Spleen (tissue), 11 donors: ENCODE results near the gene CD68. TPM values are rescaled to one million over a fixed set of nuclear protein-coding genes. Genes with fewer than 3 reads are reported as not detected.
A peak's percentile ranks its signal among the peaks of the same experiment; 100 is the strongest.

Source experiments
- DNase-seq: peaks from one replicate; pipeline ENCODE4 v3.0.0-alpha.2; 2020
- H3K27ac ChIP-seq, 8 donors: fragments of 200-600 bp; sonication (generic) in 7 of 8; 1 replicate in 4 of 8; 2 replicates in 4 of 8; pipeline versions ENCODE4 v1.5.0 to v1.8.0; 2016 to 2021; ENCODE audit warnings: inconsistent platforms in 4 of 8, mild to moderate bottlenecking in 4 of 8, moderate library complexity in 1 of 8
- H3K27me3 ChIP-seq, 7 donors: fragments of 200-600 bp; sonication (generic) in 6 of 7; replicated peaks in 1 of 7; 1 replicate in 4 of 7; 2 replicates in 3 of 7; pipeline versions ENCODE4 v1.5.0 to v1.8.0; 2016 to 2021; ENCODE audit warnings: inconsistent platforms in 3 of 7, mild to moderate bottlenecking in 1 of 7
- H3K36me3 ChIP-seq, 6 donors: fragments of 200-600 bp; sonication (generic) in 5 of 6; 1 replicate in 4 of 6; 2 replicates in 2 of 6; pipeline versions ENCODE4 v1.5.0 to v1.8.0; 2016 to 2021; ENCODE audit warnings: inconsistent platforms in 2 of 6
- H3K4me1 ChIP-seq, 6 donors: fragments of 200-600 bp; sonication (generic) in 5 of 6; 1 replicate in 3 of 6; 2 replicates in 3 of 6; pipeline versions ENCODE4 v1.5.0 to v1.8.0; 2016 to 2021; ENCODE audit warnings: inconsistent platforms in 3 of 6
- H3K4me3 ChIP-seq, 8 donors: fragments of 200-600 bp; sonication (generic) in 7 of 8; 1 replicate in 4 of 8; 2 replicates in 4 of 8; pipeline versions ENCODE4 v1.5.0 to v1.8.0; 2016 to 2021; ENCODE audit warnings: inconsistent platforms in 4 of 8, mild to moderate bottlenecking in 4 of 8, moderate library complexity in 2 of 8
- H3K9me3 ChIP-seq, 8 donors: fragments of 200-600 bp; sonication (generic) in 7 of 8; 1 replicate in 4 of 8; 2 replicates in 4 of 8; pipeline versions ENCODE4 v1.5.0 to v1.8.0; 2016 to 2021; ENCODE audit warnings: inconsistent platforms in 4 of 8
- POLR2A ChIP-seq, 3 donors: fragments of 450-650 bp; IDR thresholded peaks; one replicate each; pipeline ENCODE4 v1.5.1; 2017; ENCODE audit warnings: antibody characterized with exemption in 3 of 3, mild to moderate bottlenecking in 1 of 3
- POLR2AphosphoS5 ChIP-seq, 3 donors: sonication (generic); formaldehyde crosslinking; IDR thresholded peaks; one replicate each; pipeline ENCODE4 v1.5.1; 2017; ENCODE audit warnings: antibody characterized with exemption in 3 of 3
- WGBS, 5 donors: extraction: QIAGEN DNeasy Blood & Tissue Kit in 3 of 5; methylation state at CpG; one replicate each; pipeline versions ENCODE4 v1.1.5 to v1.1.7; 2013 to 2018; 5-methylcytosine and 5-hydroxymethylcytosine counted together
- intact Hi-C: fragments of 100-400 bp; cut with DNase I; formaldehyde crosslinking; loops from one replicate; pipeline ENCODE4 v1.15.0; 2023; ENCODE audit warnings: low total_unique reads
- polyA plus RNA-seq, 3 donors: library from polyadenylated mRNA; stranded (reverse); fragments of 200-250 nt; gene quantifications; one replicate each; pipeline ENCODE4 v1.2.1, GENCODE V29; 2013
- total RNA-seq, 7 donors: library from RNA; depleted of rRNA in 3 of 7; stranded (reverse); fragments of >200 nt in 3 of 7; fragmentation: NEBNext Ultra II Directional in 4 of 7; extraction: Animal tissue kit (Norgen Biotek cat#: 25700) in 4 of 7; gene quantifications; one replicate each; pipeline versions ENCODE4 v1.1.0 to v1.2.1, GENCODE V29; 2016 to 2021
- TF ChIP-seq, protein P1 (sequence below), 11 experiments: fragments of 200-600 bp in 7 of 11; fragments of 450-650 bp in 4 of 11; sonication (generic) in 4 of 11; IDR thresholded peaks in 8 of 11; conservative IDR thresholded peaks in 3 of 11; 1 replicate in 7 of 11; 2 replicates in 4 of 11; pipeline versions ENCODE4 v1.4.0 to v1.8.0; 2016 to 2021; ENCODE audit warnings: antibody characterized with exemption in 11 of 11, inconsistent platforms in 4 of 11, mild to moderate bottlenecking in 1 of 11
- donor health status: healthy with polysubstance abuse.
- donor health status: DM: no; HTN: no; CAD: no; lungs with moderate emphysema.
- donor health status: DM: no; HTN: no; CAD: no.
- donor health status: Bipolar disorder and iron deficiency.
- donor health status: healthy.
- donor health status: DM: no; HTN: no; CAD: no.
- donor health status: DM: yes; HTN: yes; CAD: no.

Gene CD68
- total and polyA plus RNA-seq, 10 donors, result 52.5 to 387 (median 223) TPM

- intact Hi-C loops, result no loop called here
- H3K27ac ChIP-seq, result peak overlapping the region in 3 of 8 donors; percentile 7 to 42 (median 16)
- no peaks in the 10 kb centered on the region for H3K27me3 ChIP-seq
- no peak for DNase-seq
- H3K4me3 ChIP-seq, result no peak overlapping the region
- 76 to 83% (median 78%) methylated on average over 10 of the region's 10 CpGs for WGBS, 5 donors
- peaks cover 23 to 98% (median 66%) of the 10 kb centered on the region in 6 donors for H3K4me1 ChIP-seq
- TF ChIP-seq POLR2A (IDR thresholded peaks at IDR 0.05), result no peak
- TF ChIP-seq POLR2AphosphoS5 (IDR thresholded peaks at IDR 0.05), result no peak
- TF ChIP-seq, protein P1, sequence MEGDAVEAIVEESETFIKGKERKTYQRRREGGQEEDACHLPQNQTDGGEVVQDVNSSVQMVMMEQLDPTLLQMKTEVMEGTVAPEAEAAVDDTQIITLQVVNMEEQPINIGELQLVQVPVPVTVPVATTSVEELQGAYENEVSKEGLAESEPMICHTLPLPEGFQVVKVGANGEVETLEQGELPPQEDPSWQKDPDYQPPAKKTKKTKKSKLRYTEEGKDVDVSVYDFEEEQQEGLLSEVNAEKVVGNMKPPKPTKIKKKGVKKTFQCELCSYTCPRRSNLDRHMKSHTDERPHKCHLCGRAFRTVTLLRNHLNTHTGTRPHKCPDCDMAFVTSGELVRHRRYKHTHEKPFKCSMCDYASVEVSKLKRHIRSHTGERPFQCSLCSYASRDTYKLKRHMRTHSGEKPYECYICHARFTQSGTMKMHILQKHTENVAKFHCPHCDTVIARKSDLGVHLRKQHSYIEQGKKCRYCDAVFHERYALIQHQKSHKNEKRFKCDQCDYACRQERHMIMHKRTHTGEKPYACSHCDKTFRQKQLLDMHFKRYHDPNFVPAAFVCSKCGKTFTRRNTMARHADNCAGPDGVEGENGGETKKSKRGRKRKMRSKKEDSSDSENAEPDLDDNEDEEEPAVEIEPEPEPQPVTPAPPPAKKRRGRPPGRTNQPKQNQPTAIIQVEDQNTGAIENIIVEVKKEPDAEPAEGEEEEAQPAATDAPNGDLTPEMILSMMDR (IDR thresholded peaks at IDR 0.05 in 8 of 11, conservative IDR thresholded peaks at IDR 0.05 in 3 of 11), result no peak
- H3K9me3 ChIP-seq, result no peaks in the 10 kb centered on the region
- peaks cover 0 to 42% (median 0%) of the 10 kb centered on the region in 6 donors for H3K36me3 ChIP-seq
Observed at GRCh38 chr17:7555320-7555948, 24.0 kb upstream of the CD68 start.

DNA sequence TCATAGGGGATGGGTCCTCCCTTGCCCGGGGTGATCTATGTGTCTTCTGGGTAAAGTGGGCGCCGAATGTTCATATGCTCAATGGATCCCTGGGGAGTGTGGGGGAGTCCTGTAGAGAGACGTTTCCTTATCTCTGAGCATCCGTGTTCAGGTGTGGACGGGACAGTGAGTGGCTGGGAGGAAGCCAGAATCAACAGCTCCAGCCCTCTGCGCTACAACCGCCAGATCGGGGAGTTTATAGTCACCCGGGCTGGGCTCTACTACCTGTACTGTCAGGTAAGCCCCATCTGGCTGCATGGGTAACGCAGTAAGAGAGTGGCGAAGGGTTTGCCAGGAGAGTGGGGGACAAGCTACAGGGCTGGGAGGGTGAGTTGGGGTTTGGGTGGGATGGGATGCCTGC lies 22.8 kb upstream of the CD68 start:
- no peak for TF ChIP-seq POLR2AphosphoS5 (IDR thresholded peaks at IDR 0.05)
- TF ChIP-seq, protein P1 (IDR thresholded peaks at IDR 0.05 in 8 of 11, conservative IDR thresholded peaks at IDR 0.05 in 3 of 11), result no peak
- no peak for TF ChIP-seq POLR2A (IDR thresholded peaks at IDR 0.05)
- H3K27me3 ChIP-seq, result no peaks in the 10 kb centered on the region
- H3K4me3 ChIP-seq, result no peak overlapping the region
- peaks cover 30 to 97% (median 69%) of the 10 kb centered on the region in 6 donors for H3K4me1 ChIP-seq
- H3K36me3 ChIP-seq, result peaks cover 0 to 30% (median 0%) of the 10 kb centered on the region in 6 donors
- no peaks in the 10 kb centered on the region for H3K9me3 ChIP-seq
- H3K27ac ChIP-seq, result peak overlapping the region in 5 of 8 donors; percentile 93 to 98 (median 95)
- intact Hi-C loops, result no loop called here
- WGBS, 5 donors, result 90 to 96% (median 91%) methylated on average over 12 of the region's 12 CpGs
- DNase-seq, result no peak

DNA sequence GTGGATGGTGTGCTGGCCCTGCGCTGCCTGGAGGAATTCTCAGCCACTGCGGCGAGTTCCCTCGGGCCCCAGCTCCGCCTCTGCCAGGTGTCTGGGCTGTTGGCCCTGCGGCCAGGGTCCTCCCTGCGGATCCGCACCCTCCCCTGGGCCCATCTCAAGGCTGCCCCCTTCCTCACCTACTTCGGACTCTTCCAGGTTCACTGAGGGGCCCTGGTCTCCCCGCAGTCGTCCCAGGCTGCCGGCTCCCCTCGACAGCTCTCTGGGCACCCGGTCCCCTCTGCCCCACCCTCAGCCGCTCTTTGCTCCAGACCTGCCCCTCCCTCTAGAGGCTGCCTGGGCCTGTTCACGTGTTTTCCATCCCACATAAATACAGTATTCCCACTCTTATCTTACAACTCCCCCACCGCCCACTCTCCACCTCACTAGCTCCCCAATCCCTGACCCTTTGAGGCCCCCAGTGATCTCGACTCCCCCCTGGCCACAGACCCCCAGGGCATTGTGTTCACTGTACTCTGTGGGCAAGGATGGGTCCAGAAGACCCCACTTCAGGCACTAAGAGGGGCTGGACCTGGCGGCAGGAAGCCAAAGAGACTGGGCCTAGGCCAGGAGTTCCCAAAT lies 22.2 kb upstream of the CD68 start:
- Histone ChIP-seq H3K4me1 (peaks cover 30 to 95% (median 66%) of the 10 kb centered on the region in 6 donors), H3K4me3 (peak overlapping the region in 1 of 8 donors; percentile 92), H3K9me3 (no peaks in the 10 kb centered on the region), H3K27ac (peak overlapping the region; percentile 81 to 98 (median 94)), H3K27me3 (no peaks in the 10 kb centered on the region), H3K36me3 (peaks cover 0 to 28% (median 0%) of the 10 kb centered on the region in 6 donors)
- DNase-seq, result no peak
- TF ChIP-seq, protein P1 (IDR thresholded peaks at IDR 0.05 in 8 of 11, conservative IDR thresholded peaks at IDR 0.05 in 3 of 11), result no peak
- TF ChIP-seq POLR2AphosphoS5 (IDR thresholded peaks at IDR 0.05) (peak in 1 of 3 donors; percentile 10), POLR2A (IDR thresholded peaks at IDR 0.05) (no peak)
- 73 to 80% (median 77%) methylated on average over 17 to 19 of the region's 19 CpGs for WGBS, 5 donors
- intact Hi-C loops, result no loop called here
